H7 (cell line): ENCODE measurements around the gene C4orf50. TPM values are rescaled to one million over a fixed set of nuclear protein-coding genes. Genes with fewer than 3 reads are reported as not detected.

Source experiments
- DNase-seq: peaks from one replicate; pipeline ENCODE4 v3.0.0; 2012
- H3K27me3 ChIP-seq: 2 replicates; pipeline ENCODE4 v1.6.0; 2011; ENCODE audit warnings: mild to moderate bottlenecking, low read length; ENCODE audit not compliant: control insufficient read depth, insufficient read depth
- H3K36me3 ChIP-seq: replicated peaks from 2 replicates; pipeline ENCODE4 v1.5.1; 2011; ENCODE audit warnings: low read length; ENCODE audit not compliant: control insufficient read depth, insufficient read depth
- H3K4me3 ChIP-seq: 2 replicates; pipeline ENCODE4 v1.5.1; 2011; ENCODE audit warnings: low read depth, mild to moderate bottlenecking, control low read depth, low read length, moderate library complexity; ENCODE audit not compliant: insufficient read depth
- total RNA-seq: library from RNA; depleted of rRNA; stranded (reverse); fragments of >200 nt; shearing (Covaris generic); gene quantifications from 2 replicates; pipeline ENCODE4 v1.2.3, GENCODE V29; 2014

Gene C4orf50
- total RNA-seq, 1 experiment from 2014 or later, result 0.10 TPM

GRCh38 chr4:5968246-5968645 is 50.0 kb downstream of the C4orf50 start:
- no peak overlapping the region for H3K4me3 ChIP-seq
- DNase-seq, result no peak
- no peaks in the 10 kb centered on the region; the same call in 1 of the 2 replicates for H3K27me3 ChIP-seq
- no peaks in the 10 kb centered on the region for H3K36me3 ChIP-seq

- Histone ChIP-seq H3K4me3 (no peak overlapping the region), H3K27me3 (no peaks in the 10 kb centered on the region; the same call in 1 of the 2 replicates), H3K36me3 (no peaks in the 10 kb centered on the region)
- DNase-seq, result peak; percentile 51
Measured at GRCh38 chr4:5967783-5968182, 50.4 kb downstream of the C4orf50 start.

GRCh38 chr4:5965225-5965624 is 53.0 kb downstream of the C4orf50 start:
- DNase-seq, result no peak
- Histone ChIP-seq H3K4me3 (no peak overlapping the region), H3K27me3 (peaks cover 2% of the 10 kb centered on the region; the same call in 1 of the 2 replicates), H3K36me3 (no peaks in the 10 kb centered on the region)

- Histone ChIP-seq H3K36me3 (no peaks in the 10 kb centered on the region), H3K27me3 (peaks cover 3% of the 10 kb centered on the region; the same call in 1 of the 2 replicates), H3K4me3 (no peak overlapping the region)
- DNase-seq, result no peak
Measured at GRCh38 chr4:5964030-5964429, 54.2 kb downstream of the C4orf50 start.

- Histone ChIP-seq H3K4me3 (no peak overlapping the region), H3K27me3 (peaks cover 3% of the 10 kb centered on the region; the same call in 1 of the 2 replicates), H3K36me3 (no peaks in the 10 kb centered on the region)
- DNase-seq, result peak; percentile 68
Measured at GRCh38 chr4:5963611-5964010, 54.6 kb downstream of the C4orf50 start.

GRCh38 chr4:5962416-5962815 is 55.8 kb downstream of the C4orf50 start:
- no peak for DNase-seq
- Histone ChIP-seq H3K4me3 (no peak overlapping the region), H3K27me3 (peaks cover 3% of the 10 kb centered on the region; the same call in 1 of the 2 replicates), H3K36me3 (no peaks in the 10 kb centered on the region)

- DNase-seq, result no peak
- Histone ChIP-seq H3K36me3 (no peaks in the 10 kb centered on the region), H3K27me3 (peaks cover 5% of the 10 kb centered on the region; the same call in 1 of the 2 replicates), H3K4me3 (no peak overlapping the region)
Measured at GRCh38 chr4:5960252-5960880, 57.9 kb downstream of the C4orf50 start.

GRCh38 chr4:5959211-5959982 is 58.8 kb downstream of the C4orf50 start:
- DNase-seq, result no peak
- Histone ChIP-seq H3K4me3 (no peak overlapping the region), H3K36me3 (no peaks in the 10 kb centered on the region), H3K27me3 (peaks cover 5% of the 10 kb centered on the region; the same call in 1 of the 2 replicates)

- Histone ChIP-seq H3K4me3 (no peak overlapping the region), H3K36me3 (no peaks in the 10 kb centered on the region), H3K27me3 (peaks cover 5% of the 10 kb centered on the region; the same call in 1 of the 2 replicates)
- DNase-seq, result no peak
Measured at GRCh38 chr4:5958199-5958735, 60.0 kb downstream of the C4orf50 start.

GRCh38 chr4:5957076-5957475 is 61.2 kb downstream of the C4orf50 start:
- no peak for DNase-seq
- Histone ChIP-seq H3K27me3 (peaks cover 5% of the 10 kb centered on the region; the same call in 1 of the 2 replicates), H3K4me3 (no peak overlapping the region), H3K36me3 (no peaks in the 10 kb centered on the region)

- H3K4me3 ChIP-seq, result no peak overlapping the region
- H3K27me3 ChIP-seq, result peaks cover 5% of the 10 kb centered on the region; the same call in 1 of the 2 replicates
- DNase-seq, result peak; percentile 69
- H3K36me3 ChIP-seq, result no peaks in the 10 kb centered on the region
Measured at GRCh38 chr4:5956285-5957021, 61.8 kb downstream of the C4orf50 start.

GRCh38 chr4:5955856-5956255 is 62.4 kb downstream of the C4orf50 start:
- Histone ChIP-seq H3K4me3 (no peak overlapping the region), H3K36me3 (no peaks in the 10 kb centered on the region), H3K27me3 (peaks cover 5% of the 10 kb centered on the region; the same call in 1 of the 2 replicates)
- no peak for DNase-seq

GRCh38 chr4:5955201-5955821 is 62.9 kb downstream of the C4orf50 start:
- Histone ChIP-seq H3K27me3 (peaks cover 4% of the 10 kb centered on the region; the same call in 1 of the 2 replicates), H3K36me3 (no peaks in the 10 kb centered on the region), H3K4me3 (no peak overlapping the region)
- peak; percentile 65 for DNase-seq
